DMS79 treated with DMSO at 0.1 percent for 48 hours (cell line): ENCODE results near the gene AKT3.
A peak's percentile ranks its signal among the peaks of the same experiment; 100 is the strongest.
"Not testable (repeated sequence)": the region's sequence is repeated elsewhere in the genome, so short reads cannot be mapped to it uniquely, and the experiment has no call there.

Experiments used
- DNase-seq: peaks from one replicate; lab custom pipeline; 2025; lab: John Stamatoyannopoulos, UW

Gene AKT3

GRCh38 chr1:243783714-243784113 lies 66.3 kb downstream of the AKT3 start:
- no peak for DNase-seq

GRCh38 chr1:243772361-243773050 lies 77.5 kb downstream of the AKT3 start:
- DNase-seq, result not testable (repeated sequence)

GRCh38 chr1:243770860-243771259 lies 79.2 kb downstream of the AKT3 start:
- no peak for DNase-seq

GRCh38 chr1:243765676-243766075 lies 84.4 kb downstream of the AKT3 start:
- DNase-seq, result no peak

GRCh38 chr1:243763806-243764205 lies 86.2 kb downstream of the AKT3 start:
- no peak for DNase-seq

- DNase-seq, result no peak
Observed at GRCh38 chr1:243758647-243759046, 91.4 kb downstream of the AKT3 start.

GRCh38 chr1:243756529-243756928 lies 93.5 kb downstream of the AKT3 start:
- no peak for DNase-seq

- no peak for DNase-seq
Observed at GRCh38 chr1:243754348-243754747, 95.7 kb downstream of the AKT3 start.

GRCh38 chr1:243751506-243751905 lies 98.5 kb downstream of the AKT3 start:
- no peak for DNase-seq

GRCh38 chr1:243748706-243749283 lies 101.2 kb downstream of the AKT3 start:
- peak; percentile 54 for DNase-seq

- DNase-seq, result no peak
Observed at GRCh38 chr1:243748227-243748626, 101.8 kb downstream of the AKT3 start.

GRCh38 chr1:243746751-243747150 lies 103.3 kb downstream of the AKT3 start:
- no peak for DNase-seq

- no peak for DNase-seq
Observed at GRCh38 chr1:243745356-243745755, 104.7 kb downstream of the AKT3 start.

GRCh38 chr1:243742819-243743218 lies 107.2 kb downstream of the AKT3 start:
- no peak for DNase-seq

GRCh38 chr1:243740255-243740999 lies 109.6 kb downstream of the AKT3 start:
- no peak for DNase-seq

- no peak for DNase-seq
Observed at GRCh38 chr1:243739335-243740003, 110.6 kb downstream of the AKT3 start.

- DNase-seq, result no peak
Observed at GRCh38 chr1:243738020-243738419, 112.0 kb downstream of the AKT3 start.

GRCh38 chr1:243735457-243735856 lies 114.6 kb downstream of the AKT3 start:
- DNase-seq, result no peak

GRCh38 chr1:243734308-243734695 lies 115.7 kb downstream of the AKT3 start:
- DNase-seq, result no peak

GRCh38 chr1:243733670-243734307 lies 116.3 kb downstream of the AKT3 start:
- DNase-seq, result no peak

GRCh38 chr1:243732637-243733036 lies 117.4 kb downstream of the AKT3 start:
- no peak for DNase-seq

- DNase-seq, result no peak
Observed at GRCh38 chr1:243731974-243732625, 117.9 kb downstream of the AKT3 start.
